H9 (cell line): ENCODE results near the gene TMEM116. TPM values are rescaled to one million over a fixed set of nuclear protein-coding genes. Genes with fewer than 3 reads are reported as not detected.

Experiments used
- DNase-seq: peaks from one replicate; pipeline ENCODE4 v3.0.0-alpha.2; 2017
- H2AFZ ChIP-seq: one replicate; pipeline ENCODE4 v1.6.1; 2013; ENCODE audit warnings: mild to moderate bottlenecking, low read length, control low read depth, moderate library complexity
- H2AK5ac ChIP-seq: 2 replicates; pipeline ENCODE4 v1.6.1; 2013; ENCODE audit warnings: low read length, control low read depth, mixed read lengths; ENCODE audit not compliant: insufficient read length
- H2BK120ac ChIP-seq: one replicate; pipeline ENCODE4 v1.6.1; 2013; ENCODE audit warnings: low read depth, mild to moderate bottlenecking, low read length, control low read depth, inconsistent platforms; ENCODE audit not compliant: poor library complexity, severe bottlenecking
- H2BK12ac ChIP-seq: 2 replicates; pipeline ENCODE4 v1.6.1; 2013; ENCODE audit warnings: low read length, control low read depth, mixed read lengths, low read depth; ENCODE audit not compliant: insufficient read length
- H2BK15ac ChIP-seq: 2 replicates; pipeline ENCODE4 v1.6.1; 2013; ENCODE audit warnings: low read depth, low read length, control low read depth
- H2BK20ac ChIP-seq: one replicate; pipeline ENCODE4 v1.6.1; 2013; ENCODE audit warnings: low read depth, mild to moderate bottlenecking, low read length, control low read depth, inconsistent platforms; ENCODE audit not compliant: poor library complexity, severe bottlenecking
- H2BK5ac ChIP-seq: 2 replicates; pipeline ENCODE4 v1.6.1; 2013; ENCODE audit warnings: low read length, control low read depth, mixed read lengths; ENCODE audit not compliant: insufficient read length
- H3K14ac ChIP-seq: 2 replicates; pipeline ENCODE4 v1.6.1; 2013; ENCODE audit warnings: low read length, control low read depth; ENCODE audit not compliant: insufficient read depth
- H3K18ac ChIP-seq: 2 replicates; pipeline ENCODE4 v1.6.1; 2013; ENCODE audit warnings: low read depth, mild to moderate bottlenecking, mixed read lengths, low read length, control low read depth; ENCODE audit not compliant: insufficient read length
- H3K23ac ChIP-seq: 2 replicates; pipeline ENCODE4 v1.6.1; 2013; ENCODE audit warnings: low read length, control low read depth, mixed read lengths, low read depth; ENCODE audit not compliant: insufficient read length
- H3K23me2 ChIP-seq: 2 replicates; pipeline ENCODE4 v1.6.1; 2013; ENCODE audit warnings: low read depth, mild to moderate bottlenecking, mixed read lengths, low read length, control low read depth; ENCODE audit not compliant: insufficient read length, poor library complexity, severe bottlenecking
- H3K27ac ChIP-seq: 2 replicates; pipeline ENCODE4 v1.5.1; 2013; ENCODE audit warnings: low read length, control low read depth, mixed read lengths, low read depth; ENCODE audit not compliant: insufficient read length
- H3K27me3 ChIP-seq: 2 replicates; pipeline ENCODE4 v1.6.1; 2013; ENCODE audit warnings: low read length, control low read depth, inconsistent platforms; ENCODE audit not compliant: insufficient read depth
- H3K4ac ChIP-seq: 2 replicates; pipeline ENCODE4 v1.6.1; 2013; ENCODE audit warnings: low read depth, mild to moderate bottlenecking, control low read depth, inconsistent platforms, low read length, moderate library complexity
- H3K4me1 ChIP-seq: 2 replicates; pipeline ENCODE4 v1.6.1; 2013; ENCODE audit warnings: low read length, control low read depth, inconsistent platforms; ENCODE audit not compliant: insufficient read depth
- H3K4me2 ChIP-seq: 2 replicates; pipeline ENCODE4 v1.6.1; 2013; ENCODE audit warnings: low read length, control low read depth, mixed read lengths; ENCODE audit not compliant: insufficient read length, insufficient read depth
- H3K56ac ChIP-seq: 2 replicates; pipeline ENCODE4 v1.6.1; 2013; ENCODE audit warnings: low read depth, mild to moderate bottlenecking, mixed read lengths, low read length, control low read depth; ENCODE audit not compliant: insufficient read length
- H3K79me1 ChIP-seq: 2 replicates; pipeline ENCODE4 v1.6.1; 2013; ENCODE audit warnings: low read depth, mild to moderate bottlenecking, moderate library complexity, low read length, control low read depth, inconsistent platforms; ENCODE audit not compliant: insufficient read depth, poor library complexity, severe bottlenecking
- H3K79me2 ChIP-seq: 2 replicates; pipeline ENCODE4 v1.6.1; 2013; ENCODE audit warnings: low read length, control low read depth, inconsistent platforms; ENCODE audit not compliant: insufficient read depth
- H3K9ac ChIP-seq: 2 replicates; pipeline ENCODE4 v1.6.1; 2013; ENCODE audit warnings: low read length, control low read depth, mixed read lengths; ENCODE audit not compliant: insufficient read length; ENCODE audit errors: extremely low read depth
- H3K9me3 ChIP-seq: one replicate; pipeline ENCODE4 v1.6.1; 2013; ENCODE audit warnings: low read depth, low read length, inconsistent platforms; ENCODE audit not compliant: control insufficient read depth
- H3T11ph ChIP-seq: one replicate; pipeline ENCODE4 v1.6.1; 2013; ENCODE audit warnings: mild to moderate bottlenecking, low read length, control low read depth, inconsistent platforms
- H4K20me1 ChIP-seq: one replicate; pipeline ENCODE4 v1.6.1; 2013; ENCODE audit not compliant: control insufficient read depth, insufficient read length, insufficient read depth
- H4K5ac ChIP-seq: 2 replicates; pipeline ENCODE4 v1.6.1; 2013; ENCODE audit warnings: low read depth, mild to moderate bottlenecking, mixed read lengths, low read length, control low read depth; ENCODE audit not compliant: insufficient read length
- H4K8ac ChIP-seq: replicated peaks from 2 replicates; pipeline ENCODE4 v1.6.1; 2013; ENCODE audit warnings: low read length, control low read depth, mixed read lengths, low read depth; ENCODE audit not compliant: insufficient read length
- H4K91ac ChIP-seq: 2 replicates; pipeline ENCODE4 v1.6.1; 2013; ENCODE audit warnings: low read depth, mild to moderate bottlenecking, moderate library complexity, mixed read lengths, low read length, control low read depth; ENCODE audit not compliant: insufficient read length
- H3K27ac Mint-ChIP-seq, 3 experiments: 2 replicates in 2 of 3; 3 replicates in 1 of 3; pipeline ENCODE4 v1.8.0; 2020 to 2021; ENCODE audit warnings: mixed read lengths in 3 of 3, mild to moderate bottlenecking in 1 of 3, moderate library complexity in 1 of 3
- H3K27me3 Mint-ChIP-seq: 2 replicates; pipeline ENCODE4 v1.8.0; 2021; ENCODE audit warnings: low read depth, mild to moderate bottlenecking, moderate library complexity, mixed read lengths
- H3K36me3 Mint-ChIP-seq, 3 experiments: 2 replicates in 2 of 3; 3 replicates in 1 of 3; pipeline ENCODE4 v1.8.0; 2020 to 2021; ENCODE audit warnings: low read depth in 3 of 3, mixed read lengths in 3 of 3; ENCODE audit not compliant: insufficient read depth in 1 of 3
- H3K4me1 Mint-ChIP-seq, 2 experiments: 2 replicates each; pipeline ENCODE4 v1.8.0; 2020; ENCODE audit warnings: mixed read lengths in 2 of 2
- H3K4me3 Mint-ChIP-seq, 2 experiments: 2 replicates in 1 of 2; 3 replicates in 1 of 2; pipeline ENCODE4 v1.8.0; 2020 to 2021; ENCODE audit warnings: mild to moderate bottlenecking in 2 of 2, mixed read lengths in 2 of 2, moderate library complexity in 1 of 2
- H3K9me3 Mint-ChIP-seq, 2 experiments: 2 replicates in 1 of 2; 3 replicates in 1 of 2; pipeline ENCODE4 v1.8.0; 2020; ENCODE audit warnings: mild to moderate bottlenecking in 2 of 2, mixed read lengths in 2 of 2, moderate library complexity in 1 of 2
- WGBS: extraction: QIAGEN DNeasy Blood & Tissue Kit; methylation state at CpG from one replicate; pipeline ENCODE4 v1.1.7; 2013; ENCODE audit warnings: missing lambda C conversion rate, low lambda C conversion rate, mixed read lengths; ENCODE audit not compliant: insufficient read length; ENCODE audit errors: extremely low coverage; 5-methylcytosine and 5-hydroxymethylcytosine counted together
- total RNA-seq: library from RNA; stranded (reverse); gene quantifications from 2 replicates; pipeline ENCODE4 v1.2.1, GENCODE V29; 2021
- TF ChIP-seq, protein P1 (sequence below): fragments of 200-600 bp; sonication (generic); conservative IDR thresholded peaks from 3 replicates; pipeline ENCODE4 v1.8.0; 2021; ENCODE audit warnings: antibody characterized with exemption, mild to moderate bottlenecking

Gene TMEM116
- total RNA-seq, 1 experiment from 2014 or later: 10.8 TPM

DNA sequence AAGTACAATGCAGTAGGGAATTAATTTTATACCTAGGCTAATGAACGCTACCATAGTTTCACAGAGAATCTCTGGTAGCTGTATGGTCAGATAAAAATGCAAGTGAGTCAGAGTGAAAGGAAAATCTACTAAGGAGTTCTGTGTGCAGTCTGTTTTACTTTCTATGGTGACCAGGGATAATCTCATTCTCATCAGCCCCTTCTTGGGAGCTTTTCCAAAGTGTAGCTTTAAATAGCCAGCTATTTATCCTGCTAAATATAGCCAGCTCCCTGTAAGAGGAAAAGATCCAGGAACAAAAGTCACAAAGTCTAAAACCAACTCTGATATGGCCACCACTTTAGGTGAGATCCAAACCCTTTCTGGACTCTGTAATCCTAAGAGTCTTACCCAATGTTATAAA is 75.5 kb downstream of the TMEM116 start:
- H3K9me3 ChIP-seq: no peaks in the 10 kb centered on the region
- H2BK20ac ChIP-seq: no peak overlapping the region
- H3K27ac Mint-ChIP-seq: no peak overlapping the region
- H3K14ac ChIP-seq: no peak overlapping the region
- no CpG with 5 or more reads among the region's 1 CpG for WGBS
- H3K27me3 ChIP-seq: no peaks in the 10 kb centered on the region
- TF ChIP-seq, protein P1, sequence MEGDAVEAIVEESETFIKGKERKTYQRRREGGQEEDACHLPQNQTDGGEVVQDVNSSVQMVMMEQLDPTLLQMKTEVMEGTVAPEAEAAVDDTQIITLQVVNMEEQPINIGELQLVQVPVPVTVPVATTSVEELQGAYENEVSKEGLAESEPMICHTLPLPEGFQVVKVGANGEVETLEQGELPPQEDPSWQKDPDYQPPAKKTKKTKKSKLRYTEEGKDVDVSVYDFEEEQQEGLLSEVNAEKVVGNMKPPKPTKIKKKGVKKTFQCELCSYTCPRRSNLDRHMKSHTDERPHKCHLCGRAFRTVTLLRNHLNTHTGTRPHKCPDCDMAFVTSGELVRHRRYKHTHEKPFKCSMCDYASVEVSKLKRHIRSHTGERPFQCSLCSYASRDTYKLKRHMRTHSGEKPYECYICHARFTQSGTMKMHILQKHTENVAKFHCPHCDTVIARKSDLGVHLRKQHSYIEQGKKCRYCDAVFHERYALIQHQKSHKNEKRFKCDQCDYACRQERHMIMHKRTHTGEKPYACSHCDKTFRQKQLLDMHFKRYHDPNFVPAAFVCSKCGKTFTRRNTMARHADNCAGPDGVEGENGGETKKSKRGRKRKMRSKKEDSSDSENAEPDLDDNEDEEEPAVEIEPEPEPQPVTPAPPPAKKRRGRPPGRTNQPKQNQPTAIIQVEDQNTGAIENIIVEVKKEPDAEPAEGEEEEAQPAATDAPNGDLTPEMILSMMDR: no peak
- H3T11ph ChIP-seq: no peak overlapping the region
- H3K36me3 Mint-ChIP-seq: no peaks in the 10 kb centered on the region
- H3K27ac ChIP-seq: no peak overlapping the region
- H3K23me2 ChIP-seq: no peaks in the 10 kb centered on the region
- no peak overlapping the region for H3K56ac ChIP-seq
- H4K5ac ChIP-seq: no peak overlapping the region
- no peak for DNase-seq
- no peaks in the 10 kb centered on the region for H4K20me1 ChIP-seq
- no peak overlapping the region for H2AK5ac ChIP-seq
- no peak overlapping the region for H2BK15ac ChIP-seq
- H3K4me1 ChIP-seq: no peaks in the 10 kb centered on the region
- peaks cover 0 to 7% of the 10 kb centered on the region in 2 experiments; a peak in 2 of 4 replicates for H3K4me1 Mint-ChIP-seq
- H3K4me3 Mint-ChIP-seq: no peak overlapping the region
- no peaks in the 10 kb centered on the region for H3K79me2 ChIP-seq
- no peaks in the 10 kb centered on the region for H3K9me3 Mint-ChIP-seq
- H3K27me3 Mint-ChIP-seq: no peaks in the 10 kb centered on the region
- no peak overlapping the region for H2BK12ac ChIP-seq
- H3K23ac ChIP-seq: no peak overlapping the region
- H2BK5ac ChIP-seq: no peak overlapping the region
- no peak overlapping the region for H2BK120ac ChIP-seq
- no peak overlapping the region for H3K4ac ChIP-seq
- H3K18ac ChIP-seq: no peak overlapping the region
- no peak overlapping the region for H4K8ac ChIP-seq
- H3K79me1 ChIP-seq: no peaks in the 10 kb centered on the region
- H3K4me2 ChIP-seq: no peak overlapping the region
- H3K9ac ChIP-seq: no peak overlapping the region
- no peak overlapping the region for H2AFZ ChIP-seq
- no peak overlapping the region for H4K91ac ChIP-seq
